Activated CD4-positive, alpha-beta T cell treated with anti-CD3 and anti-CD28 coated beads, Interleukin-2, Interleukin-4, amounts not matched to agents 100 ng/mL and 50 ng/mL, durations not matched to agents 16 hours and 8 hours (primary cell): ENCODE measurements around the gene VWA8.

ENCODE experiments used
- DNase-seq: peaks from one replicate; pipeline ENCODE4 v3.0.0-alpha.2; 2020; ENCODE audit warnings: low spot score

The VWA8 gene

DNA sequence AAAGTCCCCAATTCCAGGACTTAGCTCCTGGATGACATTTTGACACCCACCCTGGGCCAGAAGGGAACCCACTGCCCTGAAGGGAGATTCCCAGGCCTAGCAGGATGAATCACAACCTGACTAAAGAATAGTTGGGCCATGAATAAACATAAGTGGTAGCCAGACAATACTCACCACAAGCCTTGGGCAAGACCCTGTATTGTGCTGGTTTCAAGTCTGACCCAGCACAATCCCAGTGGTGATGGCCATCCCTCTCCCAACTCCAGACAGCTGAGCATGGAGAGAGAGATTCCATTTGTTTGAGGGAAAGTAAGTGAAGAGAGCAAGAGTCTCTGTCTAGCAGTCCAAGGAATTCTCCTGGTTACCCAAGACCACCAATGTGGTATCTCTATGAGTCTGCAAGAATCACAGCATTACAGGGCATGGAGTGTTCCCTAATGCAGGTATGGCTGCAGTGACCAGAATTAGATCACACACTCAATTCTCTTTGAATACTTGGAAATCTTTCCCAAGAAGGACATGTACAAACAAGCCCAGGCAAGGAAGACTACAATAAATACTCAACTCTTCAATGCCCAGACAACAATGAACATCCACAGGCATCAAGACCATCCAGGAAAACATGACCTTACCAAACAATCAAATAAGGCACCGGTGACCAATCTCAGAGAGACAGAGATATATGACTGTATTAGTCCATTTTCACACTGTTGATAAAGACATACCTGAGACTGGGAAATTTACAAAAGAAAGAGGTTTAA is 158.0 kb downstream of the VWA8 start:
- no peak for DNase-seq

DNA sequence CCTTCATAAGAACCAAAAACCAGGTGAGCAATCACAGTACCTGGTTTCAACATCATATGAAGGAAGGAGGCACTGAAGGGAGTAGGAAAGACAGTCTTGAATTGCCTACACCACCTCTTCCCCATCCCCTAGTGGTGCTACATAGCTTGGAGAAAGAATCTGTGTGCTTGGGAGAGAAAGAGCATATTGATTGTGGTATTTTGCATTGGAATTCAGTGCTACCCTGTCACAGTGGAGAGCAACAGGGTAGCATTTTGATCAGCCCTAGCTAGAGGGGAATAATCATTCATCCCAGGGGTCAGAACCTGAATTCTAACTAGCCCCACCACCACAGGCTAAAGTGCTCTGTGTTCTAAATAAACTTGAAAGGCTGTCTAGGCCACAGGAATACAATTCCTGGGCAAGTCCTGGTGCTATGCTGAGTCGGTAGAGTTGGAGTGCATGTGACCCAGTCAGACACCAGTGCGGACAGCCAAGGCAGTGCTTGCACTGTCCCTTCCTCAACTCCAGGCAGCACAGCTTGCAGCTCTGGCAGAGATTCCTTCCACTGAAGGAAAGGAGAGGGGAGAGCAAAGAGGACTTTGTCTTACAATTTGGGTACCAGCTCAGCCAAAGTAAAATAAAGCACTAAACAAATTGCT is 158.7 kb downstream of the VWA8 start:
- DNase-seq = no peak

DNA sequence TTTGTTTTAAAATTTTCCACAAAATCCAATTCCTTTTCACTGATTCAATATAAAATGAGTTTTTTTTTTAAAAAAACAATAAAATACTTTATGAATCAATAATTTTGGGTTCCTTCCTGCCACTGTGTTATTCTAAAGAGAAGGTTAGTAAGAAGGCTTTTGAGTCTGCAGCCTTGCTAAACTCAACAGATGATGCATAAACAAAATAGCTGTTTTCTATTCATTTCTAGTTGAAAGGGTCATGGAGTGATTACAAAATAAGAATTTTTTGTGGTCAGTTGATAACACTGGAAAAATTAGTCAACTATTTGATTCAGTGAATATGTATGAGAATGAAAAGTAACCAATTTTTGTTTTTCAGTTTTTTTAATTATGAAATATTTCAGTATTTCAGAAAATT is 169.9 kb downstream of the VWA8 start:
- no peak for DNase-seq

DNA sequence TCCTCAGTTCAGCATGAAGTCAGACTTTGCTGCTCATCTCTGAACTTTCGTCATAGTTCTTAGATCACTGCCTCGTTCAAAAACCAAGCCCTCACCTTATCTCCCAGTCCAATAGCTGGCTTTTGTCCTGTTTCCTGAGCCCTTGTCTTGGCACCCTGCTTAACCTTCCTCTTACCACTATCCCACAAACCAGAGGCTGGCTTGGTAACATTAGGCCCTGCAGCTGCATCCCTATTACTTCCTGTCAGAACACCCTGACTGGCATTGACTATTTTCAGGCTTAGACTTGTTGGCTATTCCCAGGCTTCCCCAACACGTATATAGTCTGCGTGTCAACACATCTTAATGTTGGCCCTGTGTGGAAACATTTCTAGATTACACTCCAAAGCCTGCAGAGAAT is 172.4 kb downstream of the VWA8 start:
- no peak for DNase-seq

DNA sequence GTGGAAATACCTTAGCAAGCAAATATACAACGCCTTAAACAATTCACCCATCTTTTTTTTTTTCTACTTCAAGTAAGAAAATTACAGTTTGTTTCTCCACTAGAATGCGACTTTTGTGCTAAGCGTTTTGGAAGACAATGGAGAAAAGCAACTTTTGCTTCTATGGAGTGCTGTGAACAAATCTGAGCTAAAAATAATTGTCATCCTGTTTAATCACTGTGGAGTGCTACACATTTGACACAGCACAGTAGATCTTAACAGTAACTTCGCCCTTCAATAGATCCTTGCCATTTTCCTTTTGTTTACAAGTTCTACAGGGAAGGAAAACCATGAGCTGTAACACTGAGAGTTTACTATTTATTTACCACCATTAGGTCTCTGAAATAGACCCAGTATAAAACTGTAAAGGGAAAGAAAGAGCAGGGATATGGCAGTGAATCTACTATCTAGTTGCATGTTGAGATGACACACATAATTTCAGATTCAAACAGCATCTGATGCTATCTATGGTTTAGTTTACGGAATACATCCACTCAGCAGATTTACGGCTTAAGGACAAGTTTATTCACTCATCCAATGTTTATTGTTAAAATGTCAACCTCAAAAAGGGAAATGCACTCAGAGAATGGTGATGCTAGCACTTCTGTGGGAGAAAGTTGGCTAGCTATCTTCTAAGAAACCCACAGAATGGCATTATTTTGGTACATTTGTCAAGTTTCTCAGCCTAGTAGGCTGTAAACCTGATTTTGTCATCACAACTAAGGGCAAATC is 175.3 kb downstream of the VWA8 start:
- DNase-seq = no peak

DNA sequence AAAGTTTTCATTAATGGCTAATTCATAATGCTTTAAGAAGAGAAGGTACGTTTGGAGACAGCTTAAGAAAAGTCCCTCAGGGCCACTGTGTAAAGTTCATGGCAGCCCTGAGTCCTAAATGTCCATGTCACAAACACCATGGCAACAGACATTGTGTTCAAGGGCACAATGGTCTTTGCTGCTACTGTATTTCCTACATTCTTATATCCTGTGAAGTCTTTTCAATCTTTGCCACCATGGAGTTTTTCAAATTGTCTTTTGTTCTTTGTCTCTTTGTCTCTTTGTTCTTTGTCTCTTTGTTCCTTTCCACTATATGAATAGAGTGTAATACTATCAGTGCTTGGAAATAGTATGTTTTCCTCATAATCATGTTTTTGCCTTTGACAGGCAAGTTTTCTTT is 178.8 kb downstream of the VWA8 start:
- no peak for DNase-seq

DNA sequence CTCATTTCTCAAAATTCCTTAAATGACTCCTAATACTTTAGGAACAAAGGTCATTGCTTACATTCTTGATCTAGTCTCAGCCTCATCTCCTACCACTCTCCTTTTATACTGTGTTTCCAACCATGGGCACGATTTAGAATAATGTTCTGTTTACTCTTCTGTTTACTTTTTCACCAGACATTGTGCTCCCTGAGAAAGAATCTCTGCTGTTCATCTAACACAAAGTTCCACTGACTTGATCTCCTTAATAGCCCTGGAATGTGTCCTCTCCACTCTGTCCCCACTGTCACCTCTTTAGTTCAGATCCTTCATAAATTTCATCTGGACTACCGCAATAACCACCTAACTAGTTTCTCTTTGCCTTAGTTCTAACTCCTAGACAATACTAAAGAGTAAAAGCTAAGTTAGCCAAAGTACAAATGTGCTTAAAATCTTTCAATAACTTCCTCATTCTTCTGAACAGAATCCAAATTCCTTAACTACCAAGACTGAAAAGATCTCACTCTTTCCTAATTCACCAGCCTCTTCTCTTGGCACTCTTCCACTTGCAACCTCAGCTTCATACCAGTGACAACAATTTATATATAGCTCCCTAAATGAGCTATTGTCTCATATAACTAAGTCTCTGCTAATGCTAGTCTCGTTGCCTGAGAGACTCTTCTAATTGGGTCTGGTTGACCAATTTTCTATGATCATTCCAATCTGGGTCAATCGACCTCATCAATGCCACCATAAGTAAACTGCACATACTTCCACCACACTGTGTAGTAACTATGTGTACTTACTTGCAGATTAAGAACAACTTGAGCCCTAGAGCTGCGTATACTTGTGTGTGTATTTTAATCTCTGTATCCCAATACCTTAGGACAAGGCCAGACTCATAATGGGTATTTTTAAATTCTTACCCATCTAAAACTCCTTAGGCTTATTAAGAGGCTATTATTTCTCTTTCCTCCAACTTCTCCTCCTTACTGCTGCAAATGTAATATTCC is 179.9 kb downstream of the VWA8 start:
- DNase-seq = no peak

DNA sequence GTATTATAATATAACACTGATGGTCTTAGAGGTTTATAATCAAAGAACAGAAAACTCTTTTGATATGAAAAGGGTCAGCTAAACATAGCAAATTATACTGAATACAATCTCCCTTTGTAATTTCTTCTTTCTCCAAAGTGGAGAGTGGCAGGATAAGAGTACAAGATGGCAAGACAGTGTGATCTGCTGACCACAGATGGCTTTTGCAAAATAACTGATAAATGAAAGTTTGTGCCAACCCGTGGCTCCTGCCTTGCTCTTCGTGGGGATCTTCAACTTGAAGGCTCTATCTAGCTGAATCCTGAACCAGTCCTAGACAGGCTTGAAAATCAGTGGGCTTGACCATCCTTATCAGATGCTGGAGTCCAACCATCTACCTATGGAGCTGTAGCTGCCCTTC is 185.7 kb downstream of the VWA8 start:
- no peak for DNase-seq

DNA sequence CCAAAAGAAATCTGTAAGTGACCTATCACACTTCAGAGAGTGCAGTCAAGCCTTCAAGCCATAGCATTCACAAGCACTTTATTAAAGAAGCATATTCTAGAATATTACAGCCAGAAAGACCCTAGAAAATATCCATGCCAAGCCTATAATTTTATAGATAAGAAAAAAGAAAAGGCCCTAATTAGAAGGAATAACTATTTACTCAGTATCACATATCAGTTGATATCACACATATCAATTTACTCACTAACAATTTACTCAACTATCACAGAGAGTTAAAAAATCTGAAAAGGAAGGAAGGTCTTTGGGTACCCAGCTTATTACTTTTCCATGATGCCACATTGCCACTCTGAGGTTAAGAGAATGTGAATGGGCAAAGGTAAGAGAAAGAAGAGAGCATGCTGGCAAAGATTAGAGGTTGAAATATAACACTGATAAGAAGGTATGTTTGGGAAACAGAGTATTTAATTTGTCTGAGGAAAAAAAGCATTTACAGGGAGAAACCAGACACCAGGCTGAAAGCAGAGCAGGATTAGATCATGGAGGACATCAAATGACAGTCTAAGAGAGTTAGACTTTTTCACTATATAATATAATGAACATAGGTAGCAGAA is 186.2 kb downstream of the VWA8 start:
- DNase-seq = no peak

DNA sequence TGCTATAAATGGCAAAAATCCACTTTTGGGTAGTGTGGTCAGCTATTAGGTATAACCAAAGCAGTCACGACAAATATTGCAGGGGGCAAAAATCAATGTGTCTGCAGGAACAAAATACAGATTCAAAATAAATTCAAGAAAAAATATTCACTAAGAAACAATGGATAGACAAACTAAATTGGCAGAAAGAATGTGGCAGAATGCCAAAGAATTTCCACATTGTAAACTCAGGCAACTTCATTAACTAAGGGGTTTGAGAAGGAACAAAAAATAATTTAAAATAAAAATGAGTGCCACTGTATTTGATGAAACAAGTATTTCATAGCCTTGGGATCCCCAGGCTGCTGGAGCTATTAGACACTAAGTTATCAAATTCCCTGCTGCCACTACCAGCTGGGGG is 193.1 kb downstream of the VWA8 start:
- DNase-seq = no peak

DNA sequence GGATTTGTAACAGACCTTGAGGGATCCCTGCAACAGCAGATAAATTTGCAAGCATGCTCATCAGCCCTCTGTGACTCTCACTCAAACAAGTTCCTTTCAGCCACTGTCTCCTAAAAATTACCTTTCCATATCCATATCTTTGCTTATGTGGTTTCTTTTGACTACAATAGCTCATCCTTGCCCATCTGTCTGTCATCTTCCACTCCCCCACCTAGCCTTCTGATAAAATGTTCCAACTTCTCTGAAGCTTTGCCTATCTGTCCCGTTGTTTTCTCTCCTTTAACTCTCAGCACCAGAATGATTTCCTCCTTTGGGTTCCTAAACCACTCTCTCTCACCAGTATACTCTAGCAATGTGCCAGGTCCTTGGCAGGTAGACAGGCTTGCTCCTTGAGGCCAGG is 194.5 kb downstream of the VWA8 start:
- DNase-seq = no peak

DNA sequence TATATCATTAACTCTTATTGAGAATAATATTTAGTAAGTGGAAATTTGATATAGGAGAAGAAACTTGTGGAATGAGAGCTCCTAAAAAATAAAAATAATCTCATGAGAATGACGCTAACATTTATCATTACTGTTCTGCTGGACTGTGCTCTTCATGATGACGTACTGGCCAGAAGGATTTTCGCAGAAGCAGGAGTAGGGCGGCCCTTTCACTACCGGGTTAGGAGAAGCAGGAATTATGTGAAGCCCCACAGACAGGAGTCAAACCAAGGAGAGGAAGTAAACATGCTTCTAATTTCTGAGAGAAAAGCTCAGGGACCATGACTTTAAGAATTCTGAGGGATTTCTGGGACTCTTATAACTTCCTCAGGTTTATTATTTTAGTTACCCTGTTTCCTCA is 195.1 kb downstream of the VWA8 start:
- no peak for DNase-seq

DNA sequence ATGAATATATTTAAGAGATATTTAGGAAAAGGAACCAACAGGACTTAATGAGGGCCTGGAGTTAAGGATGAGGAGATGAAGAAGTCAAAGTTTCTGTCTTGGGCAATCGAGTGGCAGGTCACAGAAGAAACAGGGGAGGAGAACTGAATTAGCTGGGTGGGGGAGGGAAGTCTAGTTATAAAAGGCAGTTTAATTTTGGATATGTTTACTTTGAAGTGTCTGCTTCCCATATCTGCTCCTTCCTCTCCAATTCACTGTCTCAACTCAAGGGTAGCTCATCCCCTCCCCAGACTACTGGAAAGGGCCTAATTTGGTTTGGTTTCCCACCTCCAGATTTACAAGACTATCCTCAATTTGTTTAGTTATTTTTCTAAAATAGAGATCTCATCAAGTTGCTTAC is 195.9 kb downstream of the VWA8 start:
- DNase-seq = no peak

DNA sequence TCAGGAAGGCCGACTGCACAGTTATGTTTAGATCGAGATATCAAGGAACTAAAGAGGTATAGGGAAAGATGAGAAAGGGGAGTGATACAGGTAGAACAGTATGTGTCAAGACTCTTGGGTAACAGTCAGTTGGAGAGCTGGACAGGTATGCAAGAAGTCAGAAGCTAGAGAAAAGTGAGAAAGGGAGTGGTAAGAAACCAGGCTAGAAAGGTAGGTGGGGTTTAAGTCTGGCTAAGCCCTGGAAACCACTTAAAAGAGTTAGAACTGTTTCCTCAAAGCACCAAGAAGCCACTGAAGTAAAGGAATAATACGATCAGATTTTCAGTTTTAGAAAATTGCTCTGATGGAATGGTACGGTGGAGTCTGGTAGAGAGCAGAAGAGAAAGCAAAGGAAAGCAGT is 196.4 kb downstream of the VWA8 start:
- no peak for DNase-seq

DNA sequence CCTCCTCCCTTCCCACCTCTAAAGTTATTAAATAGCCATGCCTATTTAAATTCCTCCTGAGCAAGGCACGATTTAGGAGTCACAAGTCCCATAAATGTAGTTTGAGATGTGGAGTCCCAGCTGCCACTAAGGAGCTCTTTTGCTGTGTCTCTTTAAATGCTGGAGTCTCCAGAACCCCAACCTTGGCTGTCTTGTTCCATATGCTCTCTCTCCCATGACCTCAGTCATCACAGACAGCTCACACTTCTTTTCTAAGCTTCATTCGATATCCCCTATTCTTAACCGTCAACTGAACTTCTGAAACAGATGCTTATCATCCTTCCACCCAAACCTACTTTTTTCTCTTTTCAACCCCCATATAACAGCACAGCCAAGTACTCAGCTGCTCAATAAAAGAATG is 197.1 kb downstream of the VWA8 start:
- no peak for DNase-seq

DNA sequence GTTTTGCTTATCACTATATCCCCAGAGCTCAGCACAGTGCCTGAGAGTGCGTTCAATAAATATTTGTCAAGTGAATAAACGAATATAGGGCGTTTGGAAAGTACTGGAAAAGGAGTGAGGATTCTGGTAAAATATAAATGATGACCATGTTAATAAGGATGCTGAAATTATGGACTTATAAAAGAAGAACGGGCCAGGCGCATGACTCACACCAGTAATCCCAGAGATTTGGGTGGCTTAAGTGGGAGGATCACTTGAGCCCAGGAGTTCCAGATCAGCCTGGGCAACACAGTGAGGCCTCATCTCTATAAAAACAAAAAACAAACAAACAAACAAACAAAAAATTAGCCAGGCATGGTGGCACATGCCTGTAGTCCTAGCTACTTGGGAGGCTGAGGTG is 198.1 kb downstream of the VWA8 start:
- no peak for DNase-seq

DNA sequence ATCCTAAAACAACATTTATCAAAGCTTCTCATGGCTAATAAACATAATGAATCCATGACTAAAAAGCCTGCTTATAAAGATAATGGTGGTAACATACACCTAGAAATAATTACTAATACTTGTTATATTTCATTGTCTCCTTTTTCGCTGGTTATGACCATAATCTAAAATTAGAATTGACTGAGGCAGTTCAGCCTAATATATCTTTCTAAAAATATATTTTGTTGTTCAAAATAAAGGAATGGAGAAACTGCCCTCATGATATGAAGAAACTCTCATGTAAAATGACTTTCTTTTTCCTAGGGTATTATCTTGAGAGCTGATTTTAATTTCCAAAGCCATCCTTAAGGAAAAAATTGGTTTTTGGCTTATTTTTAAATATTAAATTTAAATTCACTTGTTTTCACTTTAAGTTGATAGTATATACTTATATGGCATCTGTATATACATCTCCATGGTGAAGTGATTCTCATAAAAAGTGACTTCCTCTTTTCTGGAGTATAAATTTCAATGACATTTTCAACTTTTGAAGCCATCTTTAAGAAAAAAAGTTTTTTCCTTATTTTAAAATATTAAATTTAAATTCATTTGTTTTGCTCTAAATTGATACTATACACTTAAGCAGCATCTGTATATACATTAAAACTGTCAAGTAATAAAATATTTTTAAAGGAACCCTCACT is 204.6 kb downstream of the VWA8 start:
- no peak for DNase-seq

DNA sequence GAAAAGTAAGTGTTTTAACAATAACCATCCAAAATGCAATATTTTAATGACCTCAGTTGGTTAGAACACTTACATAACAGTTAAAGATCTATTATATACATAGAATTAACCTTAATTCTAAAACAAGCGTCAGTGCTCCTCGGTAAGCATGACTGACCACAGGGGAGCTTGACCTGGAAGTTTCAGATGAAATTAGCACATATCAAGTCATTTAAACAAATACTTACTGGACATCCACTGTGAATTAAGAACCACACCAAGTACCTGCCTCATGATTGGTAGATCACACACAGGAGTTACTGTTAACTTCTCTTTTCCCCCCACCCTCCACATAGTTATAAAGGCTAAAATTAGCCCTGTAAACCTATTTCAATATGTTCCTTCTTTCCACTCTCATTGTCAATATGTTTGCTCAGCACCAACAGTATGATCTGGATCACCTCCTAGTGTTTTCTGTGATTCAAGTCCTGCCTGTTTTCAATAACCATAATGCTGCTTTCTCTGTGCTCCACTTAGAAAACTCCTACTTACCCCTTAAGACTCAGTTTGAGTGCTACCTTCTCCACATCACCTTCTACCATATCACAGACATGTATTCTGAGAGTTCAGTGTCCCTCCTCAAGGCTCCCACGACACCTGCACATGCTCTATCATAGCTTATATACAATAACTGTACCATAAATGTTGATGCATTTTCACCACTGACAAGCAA is 209.0 kb downstream of the VWA8 start:
- DNase-seq = no peak

DNA sequence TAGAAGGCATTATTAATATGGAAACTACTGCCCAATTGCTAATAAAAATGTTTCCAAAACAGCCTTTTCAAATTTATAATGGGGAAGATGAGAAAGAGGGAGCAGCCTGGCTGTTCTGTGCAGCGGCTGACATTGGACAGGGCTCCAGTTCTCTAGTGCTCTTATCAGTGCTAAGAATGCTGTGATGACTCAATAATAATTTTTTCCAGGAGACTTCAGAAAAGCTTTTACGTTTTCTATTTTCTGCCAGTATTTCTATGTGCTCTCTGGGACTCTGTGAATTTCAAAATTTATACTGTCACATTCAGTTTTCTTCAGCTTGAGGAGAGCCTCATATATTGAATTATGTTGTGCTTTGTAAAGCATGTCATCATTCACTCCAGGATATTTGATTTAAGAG is 209.6 kb downstream of the VWA8 start:
- no peak for DNase-seq

DNA sequence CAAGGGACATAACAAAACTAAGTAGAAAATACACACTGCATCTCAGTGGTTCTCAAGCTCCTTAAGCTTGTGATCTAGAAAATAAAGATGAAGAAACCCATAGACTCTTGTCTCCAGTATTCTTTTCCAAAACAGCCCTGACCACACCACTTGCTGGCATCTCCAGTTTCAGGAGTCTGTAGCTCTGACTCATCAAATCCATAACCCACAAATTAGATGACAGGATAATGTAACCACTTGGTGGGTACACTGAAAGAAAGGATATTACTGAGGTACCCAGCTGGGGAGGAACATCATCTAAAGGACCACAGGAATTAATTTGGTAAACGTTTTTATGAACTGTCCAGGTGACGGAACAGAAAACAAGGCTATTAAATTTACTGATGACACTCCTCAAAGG is 214.7 kb downstream of the VWA8 start:
- no peak for DNase-seq
